CD4-positive, alpha-beta T cell (primary cell): ENCODE data around the gene SHKBP1. TPM values are rescaled to one million over a fixed set of nuclear protein-coding genes. Genes with fewer than 3 reads are reported as not detected.

Experiments
- ATAC-seq: fragments of 200-7000 bp; cut with Tn5 transposase; one replicate; pipeline ENCODE4 v1.10.0; 2022; ENCODE audit warnings: mild to moderate bottlenecking; ENCODE audit not compliant: poor library complexity
- CTCF ChIA-PET: fragments of 350-600 bp; sonication (Branson Sonifier 250); formaldehyde crosslinking; loops from one replicate; lab custom pipeline; 2021; ENCODE audit warnings: antibody characterized with exemption, inconsistent platforms; lab: Charles Lee
- POLR2A ChIA-PET: fragments of 350-600 bp; sonication (Branson Sonifier 250); formaldehyde crosslinking; loops from one replicate; lab custom pipeline; 2021; ENCODE audit warnings: antibody characterized with exemption, inconsistent platforms; lab: Charles Lee
- DNase-seq, 14 experiments: peaks; one replicate each; pipeline ENCODE4 v3.0.0-alpha.2; 2013 to 2020; ENCODE audit warnings: mixed read lengths in 2 of 14
- H3K27ac ChIP-seq, 2 donors: one replicate each; pipeline versions ENCODE4 v1.5.1 to v1.7.0; 2013; ENCODE audit warnings: low read length in 2 of 2, low read depth in 1 of 2, mild to moderate bottlenecking in 1 of 2
- H3K27me3 ChIP-seq, 2 experiments: 1 replicate in 1 of 2; 2 replicates in 1 of 2; pipeline versions ENCODE4 v1.6.1 to v1.7.0; 2013; ENCODE audit warnings: low read length in 2 of 2, control low read depth in 1 of 2, mild to moderate bottlenecking in 1 of 2, moderate library complexity in 1 of 2; ENCODE audit not compliant: insufficient read depth in 2 of 2, control insufficient read depth in 1 of 2
- H3K36me3 ChIP-seq: one replicate; pipeline ENCODE4 v1.6.1; 2013; ENCODE audit warnings: low read length, control low read depth; ENCODE audit not compliant: insufficient read depth
- H3K4me1 ChIP-seq: one replicate; pipeline ENCODE4 v1.6.1; 2013; ENCODE audit warnings: low read length, control low read depth; ENCODE audit not compliant: insufficient read depth
- H3K4me3 ChIP-seq: one replicate; pipeline ENCODE4 v1.5.1; 2013; ENCODE audit warnings: mild to moderate bottlenecking, low read length, moderate library complexity
- H3K9me3 ChIP-seq, 2 experiments: 1 replicate in 1 of 2; 2 replicates in 1 of 2; pipeline versions ENCODE4 v1.6.1 to v1.7.0; 2013; ENCODE audit warnings: low read length in 2 of 2, mild to moderate bottlenecking in 2 of 2, control low read depth in 1 of 2, moderate library complexity in 1 of 2; ENCODE audit not compliant: control insufficient read depth in 1 of 2, insufficient read depth in 1 of 2
- H3K27ac Mint-ChIP-seq: one replicate; pipeline ENCODE4 v1.8.0; 2020; ENCODE audit warnings: mixed read lengths
- H3K27me3 Mint-ChIP-seq: one replicate; pipeline ENCODE4 v1.8.0; 2021; ENCODE audit warnings: mixed read lengths
- H3K36me3 Mint-ChIP-seq: one replicate; pipeline ENCODE4 v1.8.0; 2021; ENCODE audit warnings: low read depth, mixed read lengths
- H3K4me1 Mint-ChIP-seq: one replicate; pipeline ENCODE4 v1.8.0; 2021; ENCODE audit warnings: low read depth, mixed read lengths
- H3K4me3 Mint-ChIP-seq: one replicate; pipeline ENCODE4 v1.8.0; 2020; ENCODE audit warnings: mild to moderate bottlenecking, mixed read lengths
- H3K9me3 Mint-ChIP-seq: one replicate; pipeline ENCODE4 v1.8.0; 2020; ENCODE audit warnings: mixed read lengths
- CTCF ChIP-seq: fragments of 200-600 bp; IDR thresholded peaks from one replicate; pipeline ENCODE4 v1.8.0; 2022; ENCODE audit warnings: antibody characterized with exemption, mild to moderate bottlenecking
- intact Hi-C, 2 experiments: fragments of 100-400 bp; cut with DNase I in 1 of 2; cut with micrococcal nuclease in 1 of 2; formaldehyde crosslinking; loops; one replicate each; pipeline versions ENCODE4 v1.15.1 to v1.9.0; 2023 to 2025; cut with DNase I, micrococcal nuclease
- total RNA-seq, 174 experiments: library from RNA in 2 of 174; stranded (reverse) in 2 of 174; gene quantifications; one replicate each; pipeline ENCODE4 v1.2.3 and lab custom pipeline; 2021 to 2026

SHKBP1 gene
- total RNA-seq, 2 experiments from 2014 or later, result 82.5 to 92.9 TPM

- Histone ChIP-seq H3K27ac (no peak overlapping the region), H3K36me3 (no peaks in the 10 kb centered on the region), H3K4me1 (peaks cover 68% of the 10 kb centered on the region), H3K4me3 (no peak overlapping the region), H3K9me3 (peaks cover 0 to 7% of the 10 kb centered on the region in 2 experiments), H3K27me3 (peaks cover 37 to 55% of the 10 kb centered on the region in 2 experiments)
- Mint-ChIP-seq H3K9me3 (no peaks in the 10 kb centered on the region), H3K27ac (no peak overlapping the region), H3K4me1 (peaks cover 53% of the 10 kb centered on the region), H3K27me3 (peaks cover 52% of the 10 kb centered on the region), H3K4me3 (peak overlapping the region; percentile 30), H3K36me3 (no peaks in the 10 kb centered on the region)
- intact Hi-C loops, result no loop called here
- POLR2A ChIA-PET, result no interaction called here
- TF ChIP-seq CTCF, result no peak
- CTCF ChIA-PET, result no interaction called here
- DNase-seq (no peak), ATAC-seq (no peak)
Measured at GRCh38 chr19:40597329-40597838, 20.7 kb downstream of the SHKBP1 start.

- Histone ChIP-seq H3K4me3 (no peak overlapping the region), H3K4me1 (peaks cover 77% of the 10 kb centered on the region), H3K27me3 (peaks cover 39 to 55% of the 10 kb centered on the region in 2 experiments), H3K27ac (no peak overlapping the region), H3K36me3 (no peaks in the 10 kb centered on the region), H3K9me3 (peaks cover 0 to 7% of the 10 kb centered on the region in 2 experiments)
- peak; percentile 61 for ATAC-seq
- peak; percentile 69 to 90 (median 81) for DNase-seq
- TF ChIP-seq CTCF, result peak; percentile 99
- CTCF ChIA-PET, result interaction anchor here (0.8 to 2.6 kb wide), 7 partner anchors 11 to 110 kb away, joined by 3 to 20 read pairs (median 7); no protein-coding TSS in a partner anchor
- POLR2A ChIA-PET, result no interaction called here
- Mint-ChIP-seq H3K9me3 (no peaks in the 10 kb centered on the region), H3K4me1 (peaks cover 60% of the 10 kb centered on the region), H3K27ac (no peak overlapping the region), H3K36me3 (no peaks in the 10 kb centered on the region), H3K27me3 (peaks cover 61% of the 10 kb centered on the region), H3K4me3 (peak overlapping the region; percentile 48)
- intact Hi-C loops, result loop anchor here (1.0 to 2.0 kb wide), 4 partner anchors 49 to 293 kb away; no protein-coding TSS in a partner anchor
Measured at GRCh38 chr19:40598121-40598917, 21.6 kb downstream of the SHKBP1 start.

GRCh38 chr19:40598918-40599307 lies 22.2 kb downstream of the SHKBP1 start:
- H3K4me3 ChIP-seq, result no peak overlapping the region
- H3K36me3 ChIP-seq, result no peaks in the 10 kb centered on the region
- no peak for ATAC-seq
- intact Hi-C loops, result loop anchor here (1.0 to 2.0 kb wide), 4 partner anchors 50 to 294 kb away; no protein-coding TSS in a partner anchor
- no peak overlapping the region for H3K27ac ChIP-seq
- Mint-ChIP-seq H3K9me3 (no peaks in the 10 kb centered on the region), H3K4me3 (peak overlapping the region; percentile 48), H3K27me3 (peaks cover 61% of the 10 kb centered on the region), H3K36me3 (no peaks in the 10 kb centered on the region), H3K4me1 (peaks cover 66% of the 10 kb centered on the region), H3K27ac (no peak overlapping the region)
- H3K4me1 ChIP-seq, result peaks cover 83% of the 10 kb centered on the region
- H3K9me3 ChIP-seq, result peaks cover 0 to 7% of the 10 kb centered on the region in 2 experiments
- ChIA-PET CTCF (interaction anchor here (0.8 to 2.6 kb wide), 6 partner anchors 11 to 111 kb away, joined by 3 to 20 read pairs (median 8); no protein-coding TSS in a partner anchor), POLR2A (interaction anchor here (1.2 kb wide), 1 partner anchor 11 kb away, joined by 4 read pairs; no protein-coding TSS in a partner anchor)
- TF ChIP-seq CTCF, result no peak
- H3K27me3 ChIP-seq, result peaks cover 39 to 55% of the 10 kb centered on the region in 2 experiments
- no peak for DNase-seq
